Adrenal gland (tissue), 5 donors: ENCODE data around the gene MTUS2.

Source experiments
- CTCF ChIP-seq, 6 experiments: fragments of 450-650 bp in 4 of 6; fragments of 200-600 bp in 2 of 6; sonication (generic) in 1 of 6; IDR thresholded peaks; 1 replicate in 5 of 6; 2 replicates in 1 of 6; pipeline versions ENCODE4 v1.5.1 to v1.8.0; 2016 to 2021; ENCODE audit warnings: antibody characterized with exemption in 6 of 6, mild to moderate bottlenecking in 2 of 6, moderate library complexity in 1 of 6
- POLR2A ChIP-seq, 2 donors: fragments of 450-650 bp; IDR thresholded peaks; one replicate each; pipeline ENCODE4 v1.6.1; 2017; ENCODE audit warnings: antibody characterized with exemption in 2 of 2, mild to moderate bottlenecking in 2 of 2, moderate library complexity in 1 of 2
- donor health status: DM: no; HTN: no; CAD: no.

- no peak for TF ChIP-seq CTCF (IDR thresholded peaks at IDR 0.05)
- no peak for TF ChIP-seq POLR2A (IDR thresholded peaks at IDR 0.05)
Measured at GRCh38 chr13:29481603-29482002, 661.5 kb downstream of the MTUS2 start.
